Renal pelvis (tissue), 4 donors: ENCODE results near the gene PDPK1. TPM values are rescaled to one million over a fixed set of nuclear protein-coding genes. Genes with fewer than 3 reads are reported as not detected.

ENCODE experiments used
- DNase-seq: peaks from one replicate; pipeline ENCODE4 v3.0.0-alpha.2; 2013
- polyA plus RNA-seq, 3 donors: library from polyadenylated mRNA; unstranded; fragments of 120-200 nt; gene quantifications; one replicate each; pipeline ENCODE4 v1.2.1, GENCODE V29; 2013; ENCODE audit not compliant: insufficient read length in 3 of 3

The PDPK1 gene
- polyA plus RNA-seq, 3 donors = 49.4 to 51.4 (median 50.1) TPM

- DNase-seq = no peak
Observed at GRCh38 chr16:2518823-2519710, 18.8 kb upstream of the PDPK1 start.

- DNase-seq = no peak
Observed at GRCh38 chr16:2519711-2520080, 18.1 kb upstream of the PDPK1 start.

GRCh38 chr16:2520097-2520783, 17.6 kb upstream of the PDPK1 start, which contains the start of gene AMDHD2:
Gene AMDHD2, plus strand, starts transcription at chr16:2520371. Its CDS starts 88 bp downstream, at chr16:2520459.
- peak; percentile 88 for DNase-seq

- no peak for DNase-seq
Observed at GRCh38 chr16:2520784-2521531, 16.9 kb upstream of the PDPK1 start.

- no peak for DNase-seq
Observed at GRCh38 chr16:2523801-2524231, 14.0 kb upstream of the PDPK1 start.

GRCh38 chr16:2524339-2524938, 13.4 kb upstream of the PDPK1 start:
- no peak for DNase-seq

- DNase-seq = no peak
Observed at GRCh38 chr16:2526135-2526534, 11.7 kb upstream of the PDPK1 start.

- DNase-seq = no peak
Observed at GRCh38 chr16:2527071-2527783, 10.6 kb upstream of the PDPK1 start.

- DNase-seq = no peak
Observed at GRCh38 chr16:2527784-2528100, 10.1 kb upstream of the PDPK1 start.

- DNase-seq = no peak
Observed at GRCh38 chr16:2528161-2529060, 9.4 kb upstream of the PDPK1 start.

- DNase-seq = no peak
Observed at GRCh38 chr16:2529061-2529931, 8.5 kb upstream of the PDPK1 start.

- no peak for DNase-seq
Observed at GRCh38 chr16:2529961-2530628, 7.7 kb upstream of the PDPK1 start.

- DNase-seq = no peak
Observed at GRCh38 chr16:2530629-2531318, 7.0 kb upstream of the PDPK1 start.

- no peak for DNase-seq
Observed at GRCh38 chr16:2531371-2531695, 6.5 kb upstream of the PDPK1 start, which contains the start of gene CEMP1. Gene CEMP1, minus strand, starts transcription at chr16:2531408. Its CDS starts 335 bp downstream, at chr16:2531073.

GRCh38 chr16:2531696-2532493, 5.9 kb upstream of the PDPK1 start:
- peak; percentile 96 for DNase-seq

GRCh38 chr16:2532494-2533141, 5.2 kb upstream of the PDPK1 start:
- no peak for DNase-seq
